Measurements from ENCODE around the gene GNPTAB. TPM values are rescaled to one million over a fixed set of nuclear protein-coding genes. Genes with fewer than 3 reads are reported as not detected.

The GNPTAB gene
- total and polyA plus RNA-seq, 2 of the 4 experiments (the other 2 are of a cell fraction): 16.0 to 24.2 TPM

DNA sequence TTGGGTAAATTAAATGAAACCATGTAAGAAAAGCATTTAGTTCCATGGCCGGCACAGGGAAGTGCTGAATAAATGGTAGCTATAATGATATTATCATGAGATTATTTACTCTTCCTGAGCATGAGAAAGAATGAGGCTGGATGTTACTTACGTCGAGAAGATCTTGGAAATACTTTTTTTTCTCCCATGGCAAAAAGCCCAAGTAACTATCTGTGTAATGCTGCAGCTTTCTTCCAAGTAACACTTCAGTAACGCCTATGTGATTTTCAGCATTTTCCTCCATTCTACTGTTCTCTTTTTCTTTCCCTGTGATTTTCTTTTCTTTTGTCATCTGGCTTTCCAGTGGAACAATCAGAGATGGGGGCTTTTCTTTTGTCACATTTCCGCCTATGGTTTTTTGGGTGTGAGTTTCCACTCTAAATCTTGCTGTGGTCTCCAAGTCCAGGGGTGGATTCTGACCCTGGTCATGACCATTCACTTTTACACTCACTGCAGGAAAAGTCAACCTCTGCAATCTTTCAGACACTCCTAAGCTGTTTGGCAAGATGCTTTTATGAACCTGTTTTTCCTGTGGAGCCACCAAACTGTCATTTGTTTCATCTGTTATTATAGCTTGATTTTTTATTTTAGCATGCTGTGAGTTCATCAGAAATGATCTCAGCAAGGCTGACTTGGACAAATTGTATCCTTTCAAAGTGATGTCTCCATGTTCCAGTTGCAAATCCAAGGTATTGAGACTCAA lies 66.5 kb downstream of the GNPTAB start:
- Histone ChIP-seq H3K4me1 (ENCODE audit: control insufficient read depth, insufficient read depth, low read length) (no peaks in the 10 kb centered on the region), H3K18ac (ENCODE audit: low read depth, low read length) (no peak overlapping the region), H3K36me3 (ENCODE audit: control insufficient read depth, insufficient read depth, low read length) (peaks cover 11% of the 10 kb centered on the region), H3K56ac (ENCODE audit: extremely low read depth, insufficient read depth, low read length) (no peak overlapping the region), H4K8ac (ENCODE audit: low read depth in 2 of 2, low read length in 2 of 2) (no peak overlapping the region), H2AK9ac (replicated peaks; ENCODE audit: low read depth, low read length, poor library complexity) (no peak overlapping the region), H4K91ac (ENCODE audit: insufficient read depth, low read depth, low read length) (no peak overlapping the region), H2BK15ac (ENCODE audit: low read depth, low read length) (no peak overlapping the region), H3K14ac (replicated peaks; ENCODE audit: low read depth, low read length) (no peak overlapping the region), H3K27me3 (ENCODE audit: control insufficient read depth, insufficient read depth, low read length) (no peaks in the 10 kb centered on the region), H3K9me1 (ENCODE audit: insufficient read depth, low read length) (no peaks in the 10 kb centered on the region; the same call in 1 of the 2 replicates), H3K9me3 (ENCODE audit: control insufficient read depth, insufficient read depth, low read length) (no peaks in the 10 kb centered on the region), H3K4me2 (ENCODE audit: low read depth, low read length) (no peak overlapping the region), H4K5ac (ENCODE audit: low read depth, low read length) (no peak overlapping the region), H2AK5ac (ENCODE audit: low read depth, low read length) (no peak overlapping the region), H2AFZ (replicated peaks; ENCODE audit: low read length, poor library complexity) (no peak overlapping the region), H2BK5ac (ENCODE audit: low read depth, low read length, poor library complexity, severe bottlenecking) (no peak overlapping the region), H4K20me1 (ENCODE audit: insufficient read depth, low read length) (no peaks in the 10 kb centered on the region), H3K79me1 (ENCODE audit: low read depth in 1 of 2, low read length in 2 of 2) (no peaks in the 10 kb centered on the region), H3K27ac (ENCODE audit: insufficient read depth, low read length) (no peak overlapping the region), H3K23ac (ENCODE audit: low read depth, low read length) (no peak overlapping the region), H3K4me3 (ENCODE audit: insufficient read depth, low read depth, low read length) (no peak overlapping the region), H3K4ac (ENCODE audit: low read depth, low read length) (no peak overlapping the region), H2BK20ac (ENCODE audit: low read depth, low read length) (no peak overlapping the region), H2BK120ac (ENCODE audit: low read depth, low read length) (no peak overlapping the region), H3K9ac (ENCODE audit: low read depth, low read length) (no peak overlapping the region)
- CTCF ChIA-PET: no interaction called here
- dilution Hi-C loops (cut with HindIII; ENCODE audit: low sequenced_read_pairs, unreplicated experiment): no loop called here
- TF ChIP-seq MAFK (IDR thresholded peaks at IDR 0.05; ENCODE audit: low read depth, low read length): no peak
- ATAC-seq (ENCODE audit: low read depth): no peak
- no CpG with 5 or more reads among the region's 5 CpGs for WGBS, 2 experiments (ENCODE audit: extremely low coverage in 2 of 2, insufficient read length in 1 of 2)
- in situ Hi-C loops (cut with MboI; ENCODE audit: low sequenced_read_pairs): loop anchor here (10.0 kb wide), 1 partner anchor 349 kb away; no protein-coding TSS in a partner anchor
- POLR2A ChIA-PET (ENCODE audit: unreplicated experiment): no interaction called here
- TSS peak; percentile 98 for BruUV-seq (replicated peaks)
- peak; percentile 8 for DNase-seq
- intact Hi-C loops (cut with micrococcal nuclease): loop anchor here (5.0 kb wide), 1 partner anchor 272 kb away; no protein-coding TSS in a partner anchor
